Stimulated activated naive B cell treated with anti-CD40 and anti-IgM and Interleukin-4, amounts not matched to agents 10 μg/mL and 1 μg/mL and 100 μg/mL, for 72 hours (primary cell): ENCODE results near the gene TCF12.
"Not testable (repeated sequence)": the region's sequence is repeated elsewhere in the genome, so short reads cannot be mapped to it uniquely, and the experiment has no call there.

Experiments used
- ATAC-seq, 2 donors: fragments of 150-1000 bp; cut with Tn5 transposase; replicated peaks; 2 replicates each; pipeline ENCODE4 v1.10.0; 2021; ENCODE audit warnings: moderate library complexity in 1 of 2
- DNase-seq: peaks from one replicate; pipeline ENCODE4 v3.0.0; 2021
- H3K27ac Mint-ChIP-seq: one replicate; pipeline ENCODE4 v1.8.0; 2022; ENCODE audit warnings: mild to moderate bottlenecking, mixed read lengths
- H3K27me3 Mint-ChIP-seq, 2 donors: one replicate each; pipeline ENCODE4 v1.8.0; 2022; ENCODE audit warnings: mixed read lengths in 2 of 2
- H3K36me3 Mint-ChIP-seq, 2 donors: one replicate each; pipeline ENCODE4 v1.8.0; 2022; ENCODE audit warnings: mixed read lengths in 2 of 2, mild to moderate bottlenecking in 1 of 2
- H3K4me1 Mint-ChIP-seq, 2 donors: one replicate each; pipeline ENCODE4 v1.8.0; 2022; ENCODE audit warnings: mixed read lengths in 2 of 2, mild to moderate bottlenecking in 1 of 2
- H3K4me3 Mint-ChIP-seq, 2 donors: one replicate each; pipeline ENCODE4 v1.8.0; 2022; ENCODE audit warnings: mild to moderate bottlenecking in 2 of 2, mixed read lengths in 2 of 2, moderate library complexity in 1 of 2
- H3K9me3 Mint-ChIP-seq, 2 donors: one replicate each; pipeline ENCODE4 v1.8.0; 2022; ENCODE audit warnings: mixed read lengths in 2 of 2, mild to moderate bottlenecking in 1 of 2

TCF12 gene

DNA sequence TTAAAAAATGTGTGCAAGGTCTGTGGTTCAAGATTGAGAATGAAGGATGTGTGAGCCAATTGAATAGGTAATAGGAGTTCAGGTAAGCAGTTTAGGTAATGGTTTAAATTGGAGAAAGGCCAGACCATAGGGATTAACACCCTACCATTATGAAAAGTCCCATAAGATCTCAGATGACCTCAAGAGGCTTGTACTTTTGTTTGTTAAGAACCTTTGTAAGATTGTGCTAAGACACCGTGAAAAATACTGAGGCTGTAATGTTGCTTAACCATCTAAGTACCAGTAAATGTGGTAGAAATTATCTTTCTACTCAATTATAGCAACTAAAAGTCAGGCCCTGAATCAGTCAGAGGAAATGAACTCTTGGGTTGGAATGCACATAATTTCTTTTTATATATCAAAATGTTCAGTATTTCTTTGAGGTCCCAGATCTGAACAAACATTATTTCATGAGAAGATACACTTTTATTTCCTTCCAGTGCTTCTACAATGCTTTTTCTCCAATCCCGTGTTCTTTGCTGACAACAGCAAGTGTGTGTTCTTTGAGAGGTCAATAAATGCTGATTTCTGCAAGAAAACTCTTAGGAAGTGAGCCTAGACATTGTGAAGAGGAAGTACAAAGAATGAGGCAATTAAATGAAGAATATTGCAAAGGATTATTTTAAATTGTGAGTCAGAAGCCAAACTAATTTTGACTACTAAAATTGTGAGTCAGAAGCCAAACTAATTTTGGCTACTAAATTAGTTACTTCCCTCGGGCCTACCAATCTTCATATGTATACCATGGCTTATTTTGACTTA is 66.4 kb downstream of the TCF12 start:
- no peak overlapping the region for H3K4me3 Mint-ChIP-seq
- DNase-seq (no peak), ATAC-seq (peak; percentile 42 to 62)
- no peaks in the 10 kb centered on the region for H3K27me3 Mint-ChIP-seq
- peak overlapping the region; percentile 59 for H3K27ac Mint-ChIP-seq
- H3K36me3 Mint-ChIP-seq = no peaks in the 10 kb centered on the region
- H3K4me1 Mint-ChIP-seq = peaks cover 25 to 48% of the 10 kb centered on the region in 2 donors
- no peaks in the 10 kb centered on the region for H3K9me3 Mint-ChIP-seq

DNA sequence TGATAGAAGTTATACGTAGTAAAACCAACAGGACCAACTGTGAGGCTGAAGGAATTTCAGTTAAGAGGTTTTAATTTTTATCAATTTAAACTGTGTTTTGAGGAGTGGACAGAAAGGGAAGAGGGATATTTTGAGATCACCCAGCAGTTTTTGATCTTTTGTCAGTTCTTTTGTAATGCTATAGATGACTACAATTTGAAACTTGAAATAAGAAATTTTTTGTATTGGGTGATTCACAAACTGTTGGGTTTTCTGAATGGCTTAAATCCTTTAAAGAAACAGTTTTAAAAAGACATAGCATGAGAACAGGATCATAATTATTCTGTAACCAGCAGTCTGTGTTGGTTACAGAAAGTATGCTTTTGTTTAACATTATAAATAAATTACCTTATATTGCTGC is 67.4 kb downstream of the TCF12 start:
- H3K9me3 Mint-ChIP-seq = no peaks in the 10 kb centered on the region
- ATAC-seq (no peak), DNase-seq (no peak)
- peaks cover 24 to 43% of the 10 kb centered on the region in 2 donors for H3K4me1 Mint-ChIP-seq
- no peak overlapping the region for H3K4me3 Mint-ChIP-seq
- peak overlapping the region; percentile 37 for H3K27ac Mint-ChIP-seq
- H3K27me3 Mint-ChIP-seq = no peaks in the 10 kb centered on the region
- H3K36me3 Mint-ChIP-seq = peaks cover 3% of the 10 kb centered on the region in 2 donors

DNA sequence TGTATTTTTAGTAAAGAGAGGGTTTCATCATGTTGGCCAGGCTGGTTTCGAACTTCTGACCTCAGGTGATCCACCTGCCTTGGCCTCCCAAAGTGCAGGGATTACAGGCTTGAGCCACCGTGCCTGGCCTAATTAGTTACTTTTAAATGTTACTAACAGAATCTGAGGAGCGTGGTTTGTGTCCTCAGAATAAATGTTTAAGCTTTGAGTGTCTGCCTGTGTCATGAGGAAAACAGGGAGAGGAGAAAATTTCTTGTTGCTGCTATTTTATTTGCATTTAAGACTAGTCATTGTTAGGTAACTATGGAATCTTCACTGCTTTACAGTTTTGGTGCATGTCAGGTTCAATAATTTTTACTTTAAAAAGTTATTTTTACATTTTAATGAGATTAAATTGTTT is 68.8 kb downstream of the TCF12 start:
- Mint-ChIP-seq H3K27me3 (no peaks in the 10 kb centered on the region), H3K4me3 (no peak overlapping the region), H3K36me3 (peaks cover 6 to 7% of the 10 kb centered on the region in 2 donors), H3K27ac (no peak overlapping the region), H3K9me3 (no peaks in the 10 kb centered on the region), H3K4me1 (peaks cover 20 to 32% of the 10 kb centered on the region in 2 donors)
- no peak for ATAC-seq
- no peak for DNase-seq

DNA sequence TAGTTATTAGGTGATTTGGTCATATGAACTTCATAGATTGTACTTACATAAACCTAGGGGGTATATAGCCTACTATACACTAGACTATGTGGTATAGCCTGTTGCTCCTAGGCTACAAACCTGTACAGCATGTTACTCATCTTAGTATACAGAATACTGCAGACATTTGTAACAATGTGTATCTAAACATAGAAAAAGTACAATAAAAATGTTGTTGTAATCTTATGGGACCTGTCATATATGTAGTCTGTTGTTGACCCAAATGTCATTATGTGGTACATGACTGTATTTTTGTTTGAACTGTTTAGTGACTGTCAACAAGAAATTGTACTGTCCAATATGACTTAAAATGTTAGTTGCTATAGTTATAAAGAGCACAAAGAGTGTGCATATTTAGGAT is 69.8 kb downstream of the TCF12 start:
- no peak for DNase-seq
- no peak for ATAC-seq
- Mint-ChIP-seq H3K27ac (no peak overlapping the region), H3K27me3 (no peaks in the 10 kb centered on the region), H3K4me1 (peaks cover 16 to 27% of the 10 kb centered on the region in 2 donors), H3K36me3 (peaks cover 12 to 14% of the 10 kb centered on the region in 2 donors), H3K4me3 (no peak overlapping the region), H3K9me3 (no peaks in the 10 kb centered on the region)

DNA sequence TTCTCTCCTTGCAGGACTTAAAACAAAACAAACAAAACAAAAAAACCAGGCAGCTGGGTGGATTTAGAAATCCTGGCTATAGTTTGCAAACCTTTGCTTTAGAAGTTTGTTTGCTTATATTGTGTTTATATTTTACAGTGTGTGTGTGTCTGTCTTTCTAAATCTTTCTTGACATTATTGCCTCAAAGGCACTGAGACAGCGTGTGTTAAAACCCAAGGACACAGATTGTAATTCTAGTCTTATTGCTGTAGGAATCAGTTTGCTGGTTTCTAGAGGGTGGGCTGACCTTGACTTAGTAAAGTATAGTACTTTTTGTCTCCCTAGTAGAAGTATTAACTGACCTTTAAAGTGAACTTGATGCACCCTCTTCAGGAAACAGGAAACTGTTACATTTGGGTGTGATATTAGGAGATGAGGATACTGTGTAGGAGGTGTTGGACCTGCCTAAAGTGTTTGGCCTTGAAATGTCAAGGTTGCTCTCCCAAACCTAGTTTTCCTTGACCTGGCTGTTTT is 71.0 kb downstream of the TCF12 start:
- H3K27me3 Mint-ChIP-seq = no peaks in the 10 kb centered on the region
- ATAC-seq = peak; percentile 39 to 52
- H3K27ac Mint-ChIP-seq = no peak overlapping the region
- DNase-seq = no peak
- H3K4me3 Mint-ChIP-seq = no peak overlapping the region
- peaks cover 18 to 22% of the 10 kb centered on the region in 2 donors for H3K36me3 Mint-ChIP-seq
- no peaks in the 10 kb centered on the region for H3K9me3 Mint-ChIP-seq
- H3K4me1 Mint-ChIP-seq = peaks cover 15 to 32% of the 10 kb centered on the region in 2 donors

DNA sequence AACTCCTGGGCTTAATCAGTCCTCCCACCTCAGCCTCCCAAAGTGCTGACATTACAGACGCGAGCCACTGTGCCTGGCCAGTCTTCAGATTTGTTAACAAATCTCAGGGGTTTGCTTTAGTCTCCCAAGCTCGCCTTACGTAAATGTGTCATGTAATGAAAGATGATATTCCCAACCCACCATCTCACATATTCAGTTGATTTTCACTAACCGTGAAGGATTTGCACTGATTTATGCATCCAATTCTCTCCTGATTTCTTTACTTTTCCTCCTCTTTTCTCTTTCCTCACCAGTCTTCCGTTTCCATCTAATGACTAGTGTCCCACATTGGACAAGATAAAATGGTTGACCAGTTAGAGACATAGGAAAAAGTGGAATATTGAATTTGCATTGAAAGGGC is 72.6 kb downstream of the TCF12 start:
- ATAC-seq = no peak
- Mint-ChIP-seq H3K9me3 (no peaks in the 10 kb centered on the region), H3K27ac (no peak overlapping the region), H3K4me3 (no peak overlapping the region), H3K36me3 (peaks cover 18 to 22% of the 10 kb centered on the region in 2 donors), H3K4me1 (peaks cover 10 to 18% of the 10 kb centered on the region in 2 donors), H3K27me3 (no peaks in the 10 kb centered on the region)
- DNase-seq = no peak

DNA sequence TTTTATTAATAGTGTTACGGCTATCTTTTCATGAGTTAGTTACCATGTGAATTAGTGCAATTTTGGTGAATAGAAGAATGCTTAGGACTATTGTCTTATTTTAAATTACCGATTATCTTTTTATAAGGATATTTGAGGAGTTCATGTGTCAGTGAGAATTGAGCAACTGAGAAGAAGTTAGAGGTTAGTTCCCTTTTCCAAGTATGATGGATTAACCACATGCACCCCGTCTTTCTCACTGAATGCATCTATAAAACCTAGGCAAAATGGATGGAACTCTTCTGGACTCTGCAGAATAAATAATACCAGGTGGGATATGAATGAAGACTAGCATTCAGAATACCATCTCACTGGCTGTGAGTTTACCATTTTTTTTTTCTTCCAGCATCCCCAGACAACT is 74.3 kb downstream of the TCF12 start:
- peaks cover 0 to 2% of the 10 kb centered on the region in 2 donors for H3K9me3 Mint-ChIP-seq
- H3K27ac Mint-ChIP-seq = no peak overlapping the region
- H3K4me3 Mint-ChIP-seq = no peak overlapping the region
- DNase-seq = no peak
- ATAC-seq = no peak
- H3K4me1 Mint-ChIP-seq = peaks cover 10 to 18% of the 10 kb centered on the region in 2 donors
- H3K36me3 Mint-ChIP-seq = peaks cover 22% of the 10 kb centered on the region in 2 donors
- no peaks in the 10 kb centered on the region for H3K27me3 Mint-ChIP-seq

DNA sequence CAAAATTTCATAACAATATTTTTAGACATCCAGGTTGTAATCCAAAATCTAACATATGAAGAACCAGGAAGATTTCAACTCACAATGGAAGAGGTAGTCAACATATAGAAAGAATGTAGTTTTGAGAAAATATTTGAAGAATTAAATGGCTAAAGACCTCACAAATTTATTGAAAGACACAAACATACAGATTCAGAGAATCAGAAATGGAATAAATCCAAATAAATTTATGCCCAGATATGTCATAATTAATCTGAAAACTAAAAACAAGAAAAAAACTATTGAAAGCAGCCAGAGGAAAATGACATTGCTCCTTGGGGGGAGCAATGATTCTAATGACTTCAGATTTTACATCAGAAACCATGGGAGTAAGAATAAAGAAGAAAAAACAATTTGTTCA is 75.8 kb downstream of the TCF12 start:
- peaks cover 0 to 2% of the 10 kb centered on the region in 2 donors for H3K9me3 Mint-ChIP-seq
- no peak for ATAC-seq
- H3K27ac Mint-ChIP-seq = no peak overlapping the region
- H3K4me1 Mint-ChIP-seq = peaks cover 10 to 12% of the 10 kb centered on the region in 2 donors
- H3K27me3 Mint-ChIP-seq = no peaks in the 10 kb centered on the region
- no peak overlapping the region for H3K4me3 Mint-ChIP-seq
- H3K36me3 Mint-ChIP-seq = peaks cover 22% of the 10 kb centered on the region in 2 donors
- DNase-seq = no peak

DNA sequence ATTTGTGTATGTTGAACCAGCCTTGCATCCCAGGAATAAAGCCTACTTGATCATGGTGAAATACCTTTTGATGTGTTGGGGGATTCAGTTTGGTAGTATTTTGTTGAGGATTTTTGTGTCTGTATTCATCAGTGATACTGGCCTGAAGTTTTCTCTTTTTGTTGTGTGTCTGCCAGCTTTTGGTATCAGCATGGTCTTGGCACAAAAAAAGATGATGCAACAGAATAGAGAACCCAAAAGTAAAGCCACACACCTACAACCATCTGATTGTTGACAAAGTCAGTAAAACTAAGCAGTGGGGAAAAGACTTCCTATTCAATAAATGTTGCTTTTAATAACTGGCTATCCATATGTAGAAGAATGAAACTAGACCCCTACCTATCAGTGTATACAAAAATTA is 77.6 kb downstream of the TCF12 start:
- ATAC-seq (no peak), DNase-seq (no peak)
- peaks cover 0 to 2% of the 10 kb centered on the region in 2 donors for H3K9me3 Mint-ChIP-seq
- H3K4me1 Mint-ChIP-seq = peaks cover under 1 to 5% of the 10 kb centered on the region in 2 donors
- H3K4me3 Mint-ChIP-seq = no peak overlapping the region
- no peak overlapping the region for H3K27ac Mint-ChIP-seq
- no peaks in the 10 kb centered on the region for H3K27me3 Mint-ChIP-seq
- H3K36me3 Mint-ChIP-seq = peaks cover 16 to 17% of the 10 kb centered on the region in 2 donors

DNA sequence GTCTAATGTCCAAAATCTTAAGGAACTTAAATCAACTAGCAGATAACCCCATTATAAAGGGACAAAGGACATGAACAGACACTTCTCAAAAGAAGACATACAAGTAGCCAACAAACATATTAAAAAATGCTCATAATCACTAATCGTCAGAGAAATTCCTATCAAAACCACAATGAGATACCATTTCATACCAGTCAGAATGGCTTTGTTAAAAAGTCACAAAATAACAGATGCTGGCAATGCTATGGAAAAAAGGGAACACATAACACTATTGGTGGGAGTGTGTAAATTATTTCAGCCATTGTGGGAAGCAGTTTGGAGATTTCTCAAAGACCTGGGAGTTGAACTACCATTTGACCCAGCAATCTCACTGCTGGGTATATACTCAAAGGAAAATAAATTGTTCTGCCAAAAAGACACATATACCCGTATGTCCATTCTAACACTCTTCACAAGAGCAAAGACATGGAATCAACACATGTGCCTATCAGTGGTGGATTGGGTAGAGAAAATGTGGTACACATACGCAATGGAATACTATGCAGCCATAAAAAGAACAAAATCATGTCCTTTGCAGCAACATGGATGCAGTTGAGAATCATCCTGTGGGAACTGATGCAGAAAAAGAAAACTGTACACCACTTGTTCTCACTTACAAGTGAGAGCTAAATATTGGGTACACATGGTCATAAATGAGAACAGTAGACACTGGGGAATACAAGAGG is 78.5 kb downstream of the TCF12 start:
- DNase-seq = no peak
- Mint-ChIP-seq H3K36me3 (peaks cover 16 to 21% of the 10 kb centered on the region in 2 donors), H3K4me3 (no peak overlapping the region), H3K9me3 (peaks cover 0 to 2% of the 10 kb centered on the region in 2 donors), H3K27me3 (no peaks in the 10 kb centered on the region), H3K27ac (no peak overlapping the region), H3K4me1 (peaks cover 0 to 5% of the 10 kb centered on the region in 2 donors)
- no peak for ATAC-seq

DNA sequence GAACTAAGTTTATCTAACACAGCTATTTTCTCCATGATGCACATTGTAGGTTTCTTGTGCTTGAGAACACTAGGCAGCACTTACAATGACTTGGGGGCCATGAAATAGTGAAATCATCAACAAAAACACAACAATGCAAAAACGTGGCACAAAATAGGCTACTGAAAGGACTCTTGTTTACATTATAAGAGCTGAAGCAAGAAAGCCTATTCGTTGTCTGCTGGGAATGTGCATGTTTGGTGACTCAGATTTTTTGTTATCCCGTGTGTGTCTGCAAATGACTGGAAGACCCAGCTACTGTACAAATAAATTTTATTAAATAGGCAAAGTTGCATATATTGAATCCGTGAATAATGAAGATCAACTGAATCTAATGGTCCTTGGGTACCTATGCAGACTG is 85.0 kb downstream of the TCF12 start:
- no peaks in the 10 kb centered on the region for H3K9me3 Mint-ChIP-seq
- DNase-seq (no peak), ATAC-seq (no peak)
- peaks cover 5 to 19% of the 10 kb centered on the region in 2 donors for H3K36me3 Mint-ChIP-seq
- no peak overlapping the region for H3K4me3 Mint-ChIP-seq
- H3K27me3 Mint-ChIP-seq = no peaks in the 10 kb centered on the region
- no peak overlapping the region for H3K27ac Mint-ChIP-seq
- H3K4me1 Mint-ChIP-seq = peaks cover 6 to 16% of the 10 kb centered on the region in 2 donors

DNA sequence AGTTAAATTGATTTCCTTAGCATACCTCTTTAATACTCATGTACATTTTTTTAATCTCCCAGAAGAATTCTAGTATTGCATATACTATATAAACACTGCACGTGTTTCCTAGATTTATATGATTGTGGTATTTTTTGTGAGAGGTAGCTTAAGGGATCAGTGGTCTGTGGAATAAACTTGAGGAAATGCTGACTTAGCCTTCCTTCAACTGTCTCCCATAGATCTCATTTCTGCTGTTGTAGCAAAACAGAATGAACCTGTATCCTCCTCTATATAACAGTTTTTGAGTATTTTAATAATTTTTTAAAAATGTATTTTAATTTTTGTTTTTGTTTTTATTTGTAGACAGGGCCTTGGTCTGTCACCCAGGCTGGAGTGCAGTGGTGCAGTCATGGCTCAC is 86.8 kb downstream of the TCF12 start:
- Mint-ChIP-seq H3K27me3 (no peaks in the 10 kb centered on the region), H3K27ac (no peak overlapping the region), H3K36me3 (peaks cover 7 to 19% of the 10 kb centered on the region in 2 donors), H3K9me3 (no peaks in the 10 kb centered on the region), H3K4me3 (no peak overlapping the region), H3K4me1 (peaks cover 6 to 20% of the 10 kb centered on the region in 2 donors)
- no peak for ATAC-seq
- no peak for DNase-seq

DNA sequence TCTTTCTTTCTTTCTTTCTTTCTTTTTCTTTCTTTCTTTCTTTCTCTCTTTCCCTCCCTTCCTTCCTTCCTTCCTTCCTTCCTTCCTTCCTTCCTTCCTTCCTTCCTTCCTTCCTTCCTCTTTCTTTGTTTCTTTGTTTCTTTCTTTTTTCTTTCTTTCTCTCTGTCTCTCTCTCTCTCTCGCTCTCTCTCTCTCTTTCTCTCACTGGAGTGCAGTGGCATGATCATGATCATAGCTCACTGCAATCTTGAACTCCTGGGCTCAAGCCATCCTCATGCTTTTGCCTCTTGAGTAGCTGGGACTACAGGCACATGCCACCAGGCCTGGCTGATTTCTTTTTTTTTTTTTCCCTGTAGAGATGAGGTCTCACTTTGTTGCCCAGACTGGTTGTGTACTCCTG is 89.4 kb downstream of the TCF12 start:
- peaks cover 7 to 11% of the 10 kb centered on the region in 2 donors for H3K36me3 Mint-ChIP-seq
- not testable (repeated sequence) for ATAC-seq, H3K27ac Mint-ChIP-seq, H3K4me3 Mint-ChIP-seq, H3K9me3 Mint-ChIP-seq, H3K27me3 Mint-ChIP-seq, DNase-seq
- peaks cover 8 to 29% of the 10 kb centered on the region in 2 donors for H3K4me1 Mint-ChIP-seq

DNA sequence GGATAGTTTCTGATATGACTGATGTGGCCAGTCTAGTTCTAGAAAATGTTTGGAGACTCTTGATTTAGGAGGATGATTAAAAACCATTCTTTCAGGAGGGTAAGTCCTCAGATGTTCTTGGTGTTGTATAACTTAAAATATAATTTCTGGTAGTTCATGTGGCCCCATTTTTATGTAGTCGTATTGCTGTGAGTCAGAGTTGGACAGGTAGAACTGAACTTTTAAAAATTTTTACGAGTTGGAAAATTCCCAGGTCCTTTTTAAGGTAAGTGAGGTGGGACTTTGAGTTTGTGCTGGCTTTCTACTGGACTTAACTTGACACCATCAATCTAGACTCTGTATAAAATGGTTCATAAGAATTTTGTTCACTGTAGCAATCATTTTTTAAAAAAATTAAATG is 92.3 kb downstream of the TCF12 start:
- Mint-ChIP-seq H3K27me3 (no peaks in the 10 kb centered on the region), H3K4me1 (peaks cover 11 to 37% of the 10 kb centered on the region in 2 donors)

More for the DNA sequence above, 92.3 kb downstream of the TCF12 start:
- H3K9me3 Mint-ChIP-seq = no peaks in the 10 kb centered on the region
- DNase-seq (no peak), ATAC-seq (no peak)
- peaks cover 2 to 7% of the 10 kb centered on the region in 2 donors for H3K36me3 Mint-ChIP-seq
- H3K27ac Mint-ChIP-seq = no peak overlapping the region
- no peak overlapping the region for H3K4me3 Mint-ChIP-seq
